ENCODE data around the gene ANKRD6. TPM values are rescaled to one million over a fixed set of nuclear protein-coding genes. Genes with fewer than 3 reads are reported as not detected.

ANKRD6 gene
- total RNA-seq, 1 donor from 2014 or later = 43.5 TPM

- no peaks in the 10 kb centered on the region for H3K27me3 Mint-ChIP-seq (ENCODE audit: low read depth)
- no peaks in the 10 kb centered on the region for H3K36me3 Mint-ChIP-seq
- H3K9me3 Mint-ChIP-seq = no peaks in the 10 kb centered on the region
- H3K4me3 Mint-ChIP-seq = no peak overlapping the region
- H3K4me1 Mint-ChIP-seq = no peaks in the 10 kb centered on the region
- H3K27ac Mint-ChIP-seq = no peak overlapping the region
- TF ChIP-seq, protein P1, sequence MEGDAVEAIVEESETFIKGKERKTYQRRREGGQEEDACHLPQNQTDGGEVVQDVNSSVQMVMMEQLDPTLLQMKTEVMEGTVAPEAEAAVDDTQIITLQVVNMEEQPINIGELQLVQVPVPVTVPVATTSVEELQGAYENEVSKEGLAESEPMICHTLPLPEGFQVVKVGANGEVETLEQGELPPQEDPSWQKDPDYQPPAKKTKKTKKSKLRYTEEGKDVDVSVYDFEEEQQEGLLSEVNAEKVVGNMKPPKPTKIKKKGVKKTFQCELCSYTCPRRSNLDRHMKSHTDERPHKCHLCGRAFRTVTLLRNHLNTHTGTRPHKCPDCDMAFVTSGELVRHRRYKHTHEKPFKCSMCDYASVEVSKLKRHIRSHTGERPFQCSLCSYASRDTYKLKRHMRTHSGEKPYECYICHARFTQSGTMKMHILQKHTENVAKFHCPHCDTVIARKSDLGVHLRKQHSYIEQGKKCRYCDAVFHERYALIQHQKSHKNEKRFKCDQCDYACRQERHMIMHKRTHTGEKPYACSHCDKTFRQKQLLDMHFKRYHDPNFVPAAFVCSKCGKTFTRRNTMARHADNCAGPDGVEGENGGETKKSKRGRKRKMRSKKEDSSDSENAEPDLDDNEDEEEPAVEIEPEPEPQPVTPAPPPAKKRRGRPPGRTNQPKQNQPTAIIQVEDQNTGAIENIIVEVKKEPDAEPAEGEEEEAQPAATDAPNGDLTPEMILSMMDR (IDR thresholded peaks at IDR 0.05; ENCODE audit: unreplicated experiment) = no peak
- DNase-seq (ENCODE audit: low spot score in 2 of 2, unreplicated experiment in 2 of 2) = no peak
Measured at GRCh38 chr6:89612121-89612520, 179.2 kb downstream of the ANKRD6 start.

DNA sequence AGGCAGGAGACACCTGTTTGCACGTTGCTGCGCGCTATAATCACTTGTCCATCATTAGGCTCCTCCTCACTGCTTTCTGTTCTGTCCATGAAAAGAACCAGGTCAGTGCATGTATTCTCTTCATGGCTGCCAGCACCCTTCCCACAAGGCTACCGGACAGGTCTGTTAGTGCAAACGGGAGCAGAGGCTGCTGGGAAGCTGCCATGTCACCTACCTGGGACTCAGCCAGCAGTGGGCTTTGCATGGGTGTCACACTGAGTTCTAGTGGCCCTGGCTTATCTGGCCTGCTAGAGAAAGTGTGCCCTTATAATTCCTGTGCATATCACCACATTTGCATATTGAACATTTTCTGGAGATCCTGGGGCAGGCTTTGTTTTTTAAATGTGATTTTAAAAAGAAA lies 180.8 kb downstream of the ANKRD6 start:
- no peaks in the 10 kb centered on the region for H3K9me3 Mint-ChIP-seq
- no peaks in the 10 kb centered on the region for H3K36me3 Mint-ChIP-seq
- H3K4me1 Mint-ChIP-seq = no peaks in the 10 kb centered on the region
- no peak overlapping the region for H3K4me3 Mint-ChIP-seq
- no peak for DNase-seq (ENCODE audit: low spot score in 2 of 2, unreplicated experiment in 2 of 2)
- H3K27ac Mint-ChIP-seq = no peak overlapping the region
- H3K27me3 Mint-ChIP-seq (ENCODE audit: low read depth) = no peaks in the 10 kb centered on the region
- TF ChIP-seq, protein P1 (IDR thresholded peaks at IDR 0.05; ENCODE audit: unreplicated experiment) = no peak

- Mint-ChIP-seq H3K27ac (no peak overlapping the region), H3K27me3 (ENCODE audit: low read depth) (no peaks in the 10 kb centered on the region), H3K4me3 (no peak overlapping the region), H3K36me3 (peaks cover 2% of the 10 kb centered on the region), H3K4me1 (no peaks in the 10 kb centered on the region), H3K9me3 (no peaks in the 10 kb centered on the region)
- DNase-seq (ENCODE audit: low spot score in 2 of 2, unreplicated experiment in 2 of 2) = no peak
- TF ChIP-seq, protein P1 (IDR thresholded peaks at IDR 0.05; ENCODE audit: unreplicated experiment) = no peak
Measured at GRCh38 chr6:89615882-89616281, 182.9 kb downstream of the ANKRD6 start.

DNA sequence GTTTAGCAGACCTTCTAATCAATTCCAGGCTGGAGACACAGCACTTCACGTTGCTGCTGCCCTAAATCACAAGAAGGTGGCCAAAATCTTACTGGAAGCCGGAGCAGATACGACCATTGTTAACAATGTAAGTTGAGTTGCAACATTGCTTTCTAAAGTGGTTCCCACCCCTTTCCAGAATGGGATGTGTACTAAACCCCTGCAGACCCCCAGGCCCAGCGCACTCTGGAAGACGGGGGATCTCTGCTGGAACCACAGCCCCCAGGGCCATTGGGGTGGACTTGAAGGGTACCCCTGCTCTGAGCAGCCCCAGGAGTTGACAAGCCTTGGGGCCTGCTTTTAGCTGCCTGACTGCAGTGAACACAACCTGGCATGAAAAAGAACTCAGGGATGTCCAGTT lies 183.6 kb downstream of the ANKRD6 start:
- Mint-ChIP-seq H3K4me1 (no peaks in the 10 kb centered on the region), H3K27ac (no peak overlapping the region), H3K36me3 (peaks cover 5% of the 10 kb centered on the region), H3K9me3 (no peaks in the 10 kb centered on the region), H3K4me3 (no peak overlapping the region), H3K27me3 (ENCODE audit: low read depth) (no peaks in the 10 kb centered on the region)
- TF ChIP-seq, protein P1 (IDR thresholded peaks at IDR 0.05; ENCODE audit: unreplicated experiment) = no peak
- peak in 1 of 2 experiments; percentile 13 for DNase-seq (ENCODE audit: low spot score in 2 of 2, unreplicated experiment in 2 of 2)

DNA sequence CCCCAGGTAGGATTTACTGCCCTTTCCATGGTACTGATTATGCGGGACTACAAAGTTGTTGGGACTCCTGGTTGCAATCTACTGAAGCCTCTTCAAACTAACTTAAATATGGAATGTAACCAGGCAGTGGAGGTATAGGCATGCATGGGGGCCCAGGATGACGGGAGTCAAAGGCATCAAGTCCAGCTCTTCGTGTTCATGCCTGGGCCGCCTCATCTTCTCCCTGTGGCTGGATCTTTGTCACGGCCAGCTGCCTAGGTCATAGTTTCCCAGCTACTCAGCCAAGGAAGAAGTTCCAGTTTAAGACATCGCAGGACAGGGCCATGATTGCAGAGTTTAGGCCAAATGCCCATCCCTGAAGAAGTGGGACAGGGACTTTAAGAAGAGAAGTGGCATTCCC lies 185.1 kb downstream of the ANKRD6 start:
- TF ChIP-seq, protein P1 (IDR thresholded peaks at IDR 0.05; ENCODE audit: unreplicated experiment) = no peak
- H3K27ac Mint-ChIP-seq = no peak overlapping the region
- no peaks in the 10 kb centered on the region for H3K9me3 Mint-ChIP-seq
- no peaks in the 10 kb centered on the region for H3K4me1 Mint-ChIP-seq
- H3K4me3 Mint-ChIP-seq = no peak overlapping the region
- no peaks in the 10 kb centered on the region for H3K27me3 Mint-ChIP-seq (ENCODE audit: low read depth)
- DNase-seq (ENCODE audit: low spot score in 2 of 2, unreplicated experiment in 2 of 2) = no peak
- H3K36me3 Mint-ChIP-seq = peaks cover 6% of the 10 kb centered on the region

GRCh38 chr6:89619567-89619966 lies 186.6 kb downstream of the ANKRD6 start:
- TF ChIP-seq, protein P1 (IDR thresholded peaks at IDR 0.05; ENCODE audit: unreplicated experiment) = no peak
- no peak for DNase-seq (ENCODE audit: low spot score in 2 of 2, unreplicated experiment in 2 of 2)
- Mint-ChIP-seq H3K27ac (no peak overlapping the region), H3K4me3 (no peak overlapping the region), H3K27me3 (ENCODE audit: low read depth) (no peaks in the 10 kb centered on the region), H3K36me3 (peaks cover 13% of the 10 kb centered on the region), H3K4me1 (no peaks in the 10 kb centered on the region), H3K9me3 (no peaks in the 10 kb centered on the region)
